HG03139 (cell line): ENCODE results near the gene CA5B.
"Not testable (repeated sequence)": the region's sequence is repeated elsewhere in the genome, so short reads cannot be mapped to it uniquely, and the experiment has no call there.

Experiments
- ATAC-seq: cut with Tn5 transposase; IDR thresholded peaks from one replicate; pipeline ENCODE4 v1.9.1; 2021; ENCODE audit not compliant: unreplicated experiment

The CA5B gene

DNA sequence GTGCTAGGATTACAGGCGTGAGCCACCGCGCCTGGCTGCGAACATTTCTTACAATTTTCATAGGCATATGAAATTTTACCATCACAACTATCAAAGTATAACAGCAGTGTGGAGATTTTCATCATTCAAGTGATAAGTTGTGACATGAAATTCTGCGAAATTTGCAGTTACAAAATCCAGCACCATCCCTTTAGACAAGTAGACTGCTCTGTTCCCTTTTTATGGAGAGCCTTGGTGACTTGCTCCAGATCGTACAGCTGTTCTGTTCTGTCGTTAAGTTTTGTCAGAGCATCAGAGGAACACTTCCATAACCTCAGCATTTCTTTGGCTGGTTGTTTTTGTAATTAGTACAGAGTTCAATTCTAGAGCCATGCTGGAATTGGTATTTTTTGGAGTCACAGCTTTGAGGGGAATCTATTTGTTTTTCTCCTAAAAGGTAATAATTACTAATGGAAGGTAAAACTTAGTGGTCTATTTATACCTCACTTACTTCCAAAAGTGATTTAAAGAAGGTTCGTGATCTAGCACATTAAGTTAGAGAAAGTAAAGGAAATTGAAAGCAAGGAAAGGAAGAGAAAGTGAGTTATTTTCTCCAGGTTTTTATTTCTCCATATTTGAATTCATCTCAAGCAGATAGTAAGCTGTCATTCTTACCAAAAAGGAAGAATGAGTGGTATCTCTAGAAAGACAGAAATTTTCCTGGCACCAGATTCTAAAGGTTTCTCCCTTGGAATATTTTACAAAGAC is 74.3 kb downstream of the CA5B start:
- ATAC-seq, result no peak

DNA sequence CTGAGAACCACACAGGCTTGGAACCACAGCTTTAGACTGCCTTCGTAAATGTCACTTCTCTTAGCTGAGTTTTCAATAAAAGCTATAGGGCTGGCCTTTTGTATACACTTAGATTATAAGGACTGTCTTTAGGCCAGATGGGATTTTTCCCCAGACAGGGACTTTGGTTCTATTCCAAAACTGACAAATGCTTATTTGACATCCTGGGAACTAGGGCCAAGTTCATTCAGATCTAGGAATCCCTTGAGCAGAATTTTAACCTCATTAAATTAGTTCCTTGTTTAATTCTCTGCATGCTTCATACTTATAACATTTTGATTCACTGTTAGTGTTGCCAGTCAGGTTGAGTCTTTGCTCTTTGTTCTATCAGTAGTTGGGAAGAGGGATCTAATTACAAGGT is 75.3 kb downstream of the CA5B start:
- no peak for ATAC-seq

DNA sequence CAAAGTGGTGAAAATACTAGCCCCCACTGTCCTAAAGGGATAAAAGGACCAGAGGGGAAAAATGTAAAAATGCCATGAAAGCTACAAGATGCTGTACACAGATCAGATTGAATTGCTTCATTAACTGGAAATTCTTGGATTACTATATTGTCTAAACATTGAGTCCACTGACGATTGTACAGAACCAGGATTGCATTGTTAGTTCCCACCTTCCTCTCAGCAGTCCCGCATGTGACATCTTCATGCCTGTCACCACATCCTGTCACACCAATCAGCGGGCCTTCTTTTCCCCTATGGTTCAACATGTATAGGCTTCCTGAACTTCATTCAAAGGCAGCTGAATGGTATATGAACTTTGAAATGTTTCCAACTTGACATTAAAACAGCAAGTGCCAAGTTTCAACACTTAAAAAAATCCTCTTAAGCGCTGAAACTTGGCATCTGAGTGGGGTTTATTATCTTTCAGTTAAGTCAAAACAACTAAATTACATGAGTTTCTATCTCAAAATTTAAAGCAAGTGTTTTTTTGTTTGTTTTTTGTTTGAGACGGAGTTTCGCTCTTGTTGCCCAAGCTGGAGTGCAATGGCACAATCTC is 76.8 kb downstream of the CA5B start:
- ATAC-seq, result no peak

DNA sequence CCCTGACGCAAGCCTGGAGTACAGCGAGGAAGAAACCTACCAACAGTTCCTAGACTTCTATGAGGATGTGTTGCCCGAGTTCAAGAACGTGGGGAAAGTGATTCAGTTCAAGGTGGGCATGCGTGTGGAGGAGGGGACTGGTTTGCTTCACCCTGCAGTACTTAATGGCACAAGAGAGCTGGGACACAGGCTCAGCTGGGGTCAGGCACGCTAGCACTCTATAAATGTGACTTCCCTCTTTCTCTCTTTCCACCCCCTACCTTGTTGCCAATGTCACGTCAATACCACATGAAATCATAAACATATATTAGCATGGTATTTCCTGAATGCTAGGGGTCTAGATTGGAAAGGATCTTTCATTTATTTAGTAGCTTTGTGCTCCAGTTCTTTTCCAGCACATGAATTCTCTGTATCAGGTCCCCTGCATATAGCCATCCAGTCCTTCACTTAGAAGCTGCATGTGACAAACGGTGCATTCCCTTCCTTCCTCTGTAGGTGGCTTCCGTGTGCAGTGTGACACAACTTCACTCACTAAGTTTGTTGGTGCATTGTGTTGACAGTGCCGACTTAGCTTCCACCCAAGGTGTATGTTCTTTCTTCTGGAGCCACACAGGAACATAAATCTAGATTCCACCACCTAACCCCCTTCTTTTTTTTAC is 77.8 kb downstream of the CA5B start:
- peak; percentile 60 for ATAC-seq

DNA sequence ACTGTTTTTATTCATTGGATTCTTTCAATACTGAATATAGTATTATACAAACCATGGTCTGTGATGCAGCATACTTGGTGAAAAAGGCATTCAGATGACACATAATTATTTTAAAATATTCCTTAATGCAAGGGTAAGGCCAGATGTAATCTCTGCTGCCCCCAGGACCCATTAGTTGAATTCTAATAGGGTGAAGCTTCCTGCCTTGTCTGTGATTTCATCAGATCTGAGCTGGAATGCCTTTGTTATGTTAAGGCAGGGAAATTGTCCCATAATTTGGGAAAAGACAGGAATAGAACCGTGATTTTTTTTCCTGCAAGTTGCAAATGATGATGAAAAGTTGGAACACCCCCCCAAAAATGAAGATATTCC is 78.4 kb downstream of the CA5B start:
- no peak for ATAC-seq

DNA sequence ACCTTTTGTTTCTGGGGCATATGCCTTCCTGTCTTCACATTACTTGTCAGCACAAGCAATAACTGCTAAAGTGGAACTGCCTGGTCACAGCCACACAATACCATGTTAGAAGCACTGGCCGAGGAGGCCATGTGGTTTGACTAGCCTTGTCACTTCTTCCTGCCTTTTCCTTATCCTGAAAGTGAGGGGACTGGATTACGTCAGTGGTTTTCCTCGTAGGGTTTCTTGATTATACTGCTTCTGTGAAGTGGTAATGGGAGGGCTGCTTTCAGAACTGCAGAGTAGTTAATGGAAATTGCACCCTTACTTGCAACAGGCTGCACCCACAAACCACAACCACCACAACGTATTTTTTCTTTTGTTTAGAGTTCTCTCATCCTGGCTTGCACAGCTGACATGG is 78.8 kb downstream of the CA5B start:
- ATAC-seq, result no peak

DNA sequence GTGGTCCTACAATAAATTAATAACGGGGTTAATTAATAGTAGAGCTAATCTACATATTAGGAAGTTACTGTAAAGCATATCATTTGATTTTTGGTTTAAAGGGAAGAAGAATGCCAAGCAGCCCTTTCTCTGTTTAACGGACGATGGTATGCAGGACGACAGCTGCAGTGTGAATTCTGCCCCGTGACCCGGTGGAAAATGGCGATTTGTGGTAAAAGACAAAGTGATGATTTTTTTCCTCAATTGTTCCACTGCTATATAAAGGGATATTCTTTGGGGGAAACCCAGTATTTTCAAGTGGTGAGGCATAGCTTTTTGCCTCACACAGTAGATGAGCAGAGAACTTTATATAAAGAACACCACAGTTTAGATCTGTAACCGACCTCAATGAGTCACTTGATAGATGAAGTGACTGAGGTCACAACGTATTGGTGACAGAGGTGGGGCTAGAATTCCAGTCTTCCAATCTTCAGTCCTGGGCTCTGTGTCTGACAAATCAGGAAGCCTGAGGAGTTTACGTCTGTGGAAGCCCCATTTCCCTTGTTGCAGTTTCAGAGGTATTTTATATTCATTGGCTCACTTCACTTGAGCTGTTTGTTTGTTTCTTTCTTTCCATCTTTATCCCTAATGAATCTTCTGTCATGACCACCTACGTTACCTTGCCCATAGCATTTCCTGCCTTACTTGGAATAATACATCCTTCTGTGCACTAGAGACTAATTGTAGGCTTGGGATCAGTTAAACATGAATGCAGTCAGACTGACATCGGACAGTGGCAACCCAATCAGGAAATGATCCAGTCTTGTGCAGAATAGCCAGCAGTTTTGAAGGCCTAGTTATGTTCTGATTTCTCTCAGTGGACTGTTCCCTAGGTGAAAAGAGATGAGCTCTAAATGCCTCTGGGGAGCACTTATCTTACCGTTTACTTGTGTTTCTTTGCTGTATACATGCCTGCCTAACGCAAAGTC is 82.3 kb downstream of the CA5B start:
- ATAC-seq, result no peak

DNA sequence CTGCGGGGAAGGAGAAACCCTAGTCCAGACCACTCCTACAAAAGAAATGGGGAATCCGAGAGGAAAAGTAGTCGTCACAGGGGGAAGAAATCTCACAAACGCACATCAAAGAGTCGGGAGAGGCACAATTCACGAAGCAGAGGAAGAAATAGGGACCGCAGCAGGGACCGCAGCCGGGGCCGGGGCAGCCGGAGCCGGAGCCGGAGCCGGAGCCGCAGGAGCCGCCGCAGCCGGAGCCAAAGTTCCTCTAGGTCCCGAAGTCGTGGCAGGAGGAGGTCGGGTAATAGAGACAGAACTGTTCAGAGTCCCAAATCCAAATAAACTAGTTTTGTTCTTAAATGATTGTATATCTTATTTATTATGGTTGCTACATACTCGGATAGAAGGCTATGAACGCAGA is 84.9 kb downstream of the CA5B start:
- ATAC-seq, result no peak

DNA sequence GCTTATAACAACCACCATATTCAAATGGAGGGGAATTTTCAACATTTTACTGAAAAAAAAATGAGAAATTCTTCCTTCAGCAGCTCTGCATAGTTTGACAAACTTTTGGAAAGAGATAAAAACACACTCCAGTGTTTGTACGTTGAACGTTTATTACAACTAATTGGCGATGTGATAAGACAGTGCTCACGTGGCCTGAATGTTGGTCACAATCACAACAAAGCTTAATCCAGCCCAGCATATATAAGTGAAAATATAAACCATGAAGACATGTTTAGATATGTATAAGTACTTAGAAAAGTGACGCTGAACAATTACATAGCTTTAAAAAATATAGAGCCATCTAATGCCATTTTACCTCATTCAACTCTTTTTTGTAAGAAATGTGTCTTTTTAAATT is 87.9 kb downstream of the CA5B start:
- ATAC-seq, result no peak

DNA sequence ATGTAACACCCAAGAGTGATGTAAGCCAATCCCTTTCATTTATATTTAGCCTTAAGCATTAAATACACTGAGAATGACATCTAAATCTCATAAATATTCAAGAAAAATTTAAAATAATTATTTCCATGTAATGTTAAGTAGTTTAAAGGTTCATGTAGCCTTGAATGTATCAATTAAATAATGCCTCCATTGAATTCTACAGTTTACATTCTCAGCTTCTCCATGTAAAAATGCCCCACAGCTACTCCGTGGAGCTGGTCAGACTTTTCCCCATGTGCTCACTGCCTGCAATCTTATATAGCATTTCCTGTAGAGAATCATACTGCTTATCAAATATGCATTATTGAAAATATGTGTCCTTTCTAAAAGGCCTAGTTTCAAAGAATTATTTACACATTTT is 91.1 kb downstream of the CA5B start:
- no peak for ATAC-seq

DNA sequence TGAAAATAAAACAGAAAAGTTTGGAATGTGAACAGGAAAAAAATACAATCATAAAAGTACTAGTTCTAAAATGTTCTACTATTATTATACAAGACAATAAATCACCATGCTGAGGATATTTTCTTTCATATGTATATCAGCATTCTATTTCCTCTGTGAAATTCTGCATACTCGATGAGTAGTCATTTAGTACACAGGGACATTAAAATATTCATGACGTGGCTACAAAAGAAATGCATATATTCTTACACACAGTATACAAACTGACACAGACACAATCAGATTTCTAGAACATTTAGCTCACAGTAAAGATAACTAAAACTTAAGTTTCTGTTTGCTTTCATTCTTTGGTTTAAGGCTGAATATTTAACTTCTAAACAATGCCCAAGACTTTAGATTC is 93.3 kb downstream of the CA5B start:
- ATAC-seq, result not testable (repeated sequence)

DNA sequence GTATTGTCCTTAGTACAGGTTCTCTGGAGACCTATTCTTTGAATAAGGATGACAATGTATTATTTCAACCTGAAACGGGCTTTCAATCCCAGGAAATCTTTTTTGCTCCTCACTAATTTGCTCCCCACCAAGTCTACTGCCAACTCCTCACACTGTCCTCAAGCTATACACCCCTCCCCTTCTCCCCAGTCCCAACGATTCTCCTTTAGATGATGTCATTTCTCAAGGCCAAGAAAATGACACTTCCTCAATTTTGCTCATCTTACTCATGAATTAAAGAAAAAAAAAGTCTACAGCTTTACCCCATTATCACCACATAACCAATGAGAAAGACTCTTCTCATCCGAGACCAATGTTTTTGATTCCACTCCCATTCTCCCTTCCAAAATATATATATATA is 96.0 kb downstream of the CA5B start:
- no peak for ATAC-seq

DNA sequence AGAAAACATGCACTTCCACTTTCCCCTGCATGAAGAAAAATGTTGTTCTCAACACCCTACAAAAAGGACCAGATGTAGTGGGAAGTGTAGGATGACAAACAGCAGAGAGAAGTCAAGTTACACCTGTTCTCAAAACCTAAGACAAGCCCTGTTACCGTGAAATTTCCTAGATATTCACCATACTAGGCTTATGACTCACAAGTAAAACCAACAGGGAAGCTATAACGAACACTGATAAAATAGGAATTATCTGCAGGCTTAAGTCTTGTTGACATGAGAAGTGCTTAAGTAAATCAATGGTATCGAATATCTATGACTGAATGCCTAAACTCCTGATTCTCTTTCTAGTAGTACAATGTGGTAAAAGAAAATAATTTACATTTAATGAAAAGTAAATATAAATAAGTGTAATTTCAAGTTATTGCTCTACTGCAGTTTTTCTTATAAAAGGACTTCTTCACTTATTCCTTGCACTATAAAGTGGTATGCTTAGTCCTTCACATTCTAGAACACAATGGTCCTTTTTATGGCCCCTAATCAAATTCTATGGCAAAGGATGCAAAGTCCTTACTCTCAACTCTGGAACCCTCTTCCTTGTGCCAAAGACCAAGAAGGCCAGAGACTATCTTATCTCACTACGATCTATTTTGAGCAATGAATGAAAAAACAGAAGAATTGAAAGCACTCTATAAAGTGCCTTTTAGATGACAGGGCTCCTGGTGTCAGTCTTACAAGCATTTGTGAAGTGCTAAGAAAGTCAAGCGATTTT is 96.9 kb downstream of the CA5B start:
- ATAC-seq, result no peak
